Measurements from ENCODE around the gene POU2F1.
"Not testable (repeated sequence)": the region's sequence is repeated elsewhere in the genome, so short reads cannot be mapped to it uniquely, and the experiment has no call there.

- not testable (repeated sequence) for TF ChIP-seq CTCF (IDR thresholded peaks at IDR 0.05; ENCODE audit: poor library complexity, severe bottlenecking); SMC3 (conservative IDR thresholded peaks at IDR 0.05; ENCODE audit: poor library complexity)
Observed at GRCh38 chr1:167245168-167245567, 24.5 kb downstream of the POU2F1 start.
